Uterus (tissue), 4 donors: ENCODE data around the gene NREP. TPM values are rescaled to one million over a fixed set of nuclear protein-coding genes. Genes with fewer than 3 reads are reported as not detected.

Experiments used
- DNase-seq, 2 donors: peaks; one replicate each; pipeline ENCODE4 v3.0.0-alpha.2; 2019 to 2020
- H3K27ac ChIP-seq, 2 donors: fragments of 200-600 bp; sonication (generic); 1 replicate in 1 of 2; 2 replicates in 1 of 2; pipeline ENCODE4 v1.5.1; 2016 to 2018
- H3K27me3 ChIP-seq, 2 donors: fragments of 200-600 bp; sonication (generic); one replicate each; pipeline ENCODE4 v1.5.1; 2018 to 2019; ENCODE audit warnings: control low read depth in 1 of 2
- H3K36me3 ChIP-seq, 2 donors: fragments of 200-600 bp; sonication (generic); one replicate each; pipeline ENCODE4 v1.5.1; 2019; ENCODE audit warnings: control low read depth in 1 of 2
- H3K4me1 ChIP-seq, 2 donors: fragments of 200-600 bp; sonication (generic); one replicate each; pipeline ENCODE4 v1.5.1; 2018 to 2019; ENCODE audit warnings: control low read depth in 1 of 2
- H3K4me3 ChIP-seq, 2 donors: fragments of 200-600 bp; sonication (generic); 1 replicate in 1 of 2; 2 replicates in 1 of 2; pipeline ENCODE4 v1.5.1; 2018 to 2019; ENCODE audit warnings: mild to moderate bottlenecking in 1 of 2
- H3K9me3 ChIP-seq, 2 donors: fragments of 200-600 bp; sonication (generic); one replicate each; pipeline ENCODE4 v1.5.1; 2019; ENCODE audit warnings: control low read depth in 1 of 2
- CTCF ChIP-seq, 4 experiments: fragments of 200-600 bp in 2 of 4; fragments of 450-650 bp in 2 of 4; sonication (generic) in 2 of 4; IDR thresholded peaks; one replicate each; pipeline ENCODE4 v1.5.1; 2016 to 2019; ENCODE audit warnings: antibody characterized with exemption in 4 of 4, mild to moderate bottlenecking in 2 of 4, moderate library complexity in 1 of 4
- POLR2A ChIP-seq, 2 donors: fragments of 450-650 bp; IDR thresholded peaks; one replicate each; pipeline ENCODE4 v1.6.1; 2016; ENCODE audit warnings: antibody characterized with exemption in 2 of 2, mild to moderate bottlenecking in 1 of 2, moderate library complexity in 1 of 2
- intact Hi-C: fragments of 100-400 bp; cut with DNase I; formaldehyde crosslinking; loops from one replicate; pipeline ENCODE4 v1.15.1; 2023; ENCODE audit warnings: low total_unique reads
- total RNA-seq, 4 donors: library from RNA; depleted of rRNA in 3 of 4; stranded (reverse); fragments of >200 nt in 3 of 4; gene quantifications; one replicate each; pipeline versions ENCODE4 v1.1.0 to v1.2.4, GENCODE V29; 2014 to 2023
- donor health status: DM: yes; HTN: yes; CAD: no.

Gene NREP
- total RNA-seq, 4 donors from 2014 or later, result 21.4 to 779 (median 52.6) TPM

GRCh38 chr5:111734597-111734996 lies 22.4 kb downstream of the NREP start:
- TF ChIP-seq POLR2A (IDR thresholded peaks at IDR 0.05), result no peak
- no peak for TF ChIP-seq CTCF (IDR thresholded peaks at IDR 0.05)
- H3K4me1 ChIP-seq, result no peaks in the 10 kb centered on the region
- DNase-seq, result no peak
- no peak overlapping the region for H3K27ac ChIP-seq
- intact Hi-C loops, result no loop called here
- no peak overlapping the region for H3K4me3 ChIP-seq
- H3K9me3 ChIP-seq, result no peaks in the 10 kb centered on the region
- no peaks in the 10 kb centered on the region for H3K27me3 ChIP-seq
- H3K36me3 ChIP-seq, result no peaks in the 10 kb centered on the region

- Histone ChIP-seq H3K27me3 (no peaks in the 10 kb centered on the region), H3K27ac (no peak overlapping the region), H3K9me3 (no peaks in the 10 kb centered on the region), H3K36me3 (no peaks in the 10 kb centered on the region), H3K4me3 (no peak overlapping the region), H3K4me1 (no peaks in the 10 kb centered on the region)
- intact Hi-C loops, result no loop called here
- no peak for TF ChIP-seq CTCF (IDR thresholded peaks at IDR 0.05)
- TF ChIP-seq POLR2A (IDR thresholded peaks at IDR 0.05), result no peak
- DNase-seq, result no peak
Measured at GRCh38 chr5:111734013-111734412, 23.0 kb downstream of the NREP start.

GRCh38 chr5:111733571-111733970 lies 23.4 kb downstream of the NREP start:
- intact Hi-C loops, result no loop called here
- TF ChIP-seq POLR2A (IDR thresholded peaks at IDR 0.05), result no peak
- no peak for TF ChIP-seq CTCF (IDR thresholded peaks at IDR 0.05)
- no peaks in the 10 kb centered on the region for H3K4me1 ChIP-seq
- no peak for DNase-seq
- H3K4me3 ChIP-seq, result no peak overlapping the region
- no peaks in the 10 kb centered on the region for H3K36me3 ChIP-seq
- no peaks in the 10 kb centered on the region for H3K27me3 ChIP-seq
- H3K27ac ChIP-seq, result no peak overlapping the region
- H3K9me3 ChIP-seq, result no peaks in the 10 kb centered on the region

- DNase-seq, result no peak
- intact Hi-C loops, result no loop called here
- no peaks in the 10 kb centered on the region for H3K9me3 ChIP-seq
- TF ChIP-seq POLR2A (IDR thresholded peaks at IDR 0.05), result no peak
- no peak for TF ChIP-seq CTCF (IDR thresholded peaks at IDR 0.05)
- no peak overlapping the region for H3K27ac ChIP-seq
- H3K36me3 ChIP-seq, result no peaks in the 10 kb centered on the region
- H3K27me3 ChIP-seq, result no peaks in the 10 kb centered on the region
- no peaks in the 10 kb centered on the region for H3K4me1 ChIP-seq
- H3K4me3 ChIP-seq, result no peak overlapping the region
Measured at GRCh38 chr5:111731638-111732037, 25.4 kb downstream of the NREP start.

GRCh38 chr5:111730659-111731382 lies 26.2 kb downstream of the NREP start:
- intact Hi-C loops, result no loop called here
- Histone ChIP-seq H3K4me1 (no peaks in the 10 kb centered on the region), H3K9me3 (no peaks in the 10 kb centered on the region), H3K4me3 (no peak overlapping the region), H3K36me3 (no peaks in the 10 kb centered on the region), H3K27ac (no peak overlapping the region), H3K27me3 (no peaks in the 10 kb centered on the region)
- TF ChIP-seq CTCF (IDR thresholded peaks at IDR 0.05), result no peak
- no peak for TF ChIP-seq POLR2A (IDR thresholded peaks at IDR 0.05)
- DNase-seq, result no peak
